ENCODE data around the gene SLC2A2.

The SLC2A2 gene

DNA sequence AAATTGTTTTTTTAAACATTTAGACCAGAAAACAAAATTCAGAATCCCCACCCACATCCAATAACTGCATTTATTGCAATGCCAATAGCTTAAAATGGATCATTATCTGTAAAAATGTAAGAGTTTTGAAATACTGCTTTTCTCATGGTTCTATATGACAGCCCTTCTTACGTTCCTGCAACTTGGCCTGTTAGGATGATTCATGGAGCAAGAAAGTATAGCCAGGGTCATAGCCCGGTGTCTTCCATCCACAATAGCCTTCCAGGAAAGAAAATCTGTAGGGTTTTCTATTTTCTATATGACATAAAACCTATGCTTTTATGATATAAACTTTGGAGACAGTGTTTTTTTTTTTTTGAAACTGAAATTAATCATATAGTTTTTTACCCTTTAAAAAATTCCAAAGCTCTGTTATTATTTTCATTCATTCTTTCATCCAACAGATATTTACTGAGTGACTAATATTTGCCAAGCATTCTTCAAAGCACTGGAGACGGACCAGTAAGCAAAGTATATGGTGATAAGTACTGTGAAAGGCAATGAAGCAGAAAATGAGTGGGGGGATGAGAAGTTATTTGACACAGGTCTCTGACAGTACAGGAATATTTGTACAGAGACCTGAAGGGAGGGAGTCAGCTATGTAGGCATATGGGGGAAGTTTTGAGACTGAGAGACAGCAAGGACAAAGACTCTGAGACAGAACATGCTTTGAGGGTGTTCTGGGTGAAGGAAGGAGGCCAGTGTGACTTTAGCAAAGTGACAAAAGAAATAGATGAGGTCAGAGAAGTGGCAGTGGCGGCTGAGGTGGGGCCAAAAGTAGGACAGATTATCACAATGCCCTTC is 29.0 kb upstream of the SLC2A2 start:
- no peak overlapping the region for H3K27ac ChIP-seq
- POLR2A ChIA-PET (ENCODE audit: low non-redundant PET), result no interaction called here
- CTCF ChIA-PET, result interaction anchor here (0.5 to 0.7 kb wide), 4 partner anchors 420 to 776 kb away, joined by 3 to 4 read pairs (median 4); no protein-coding TSS in a partner anchor
- TF ChIP-seq, protein P1, sequence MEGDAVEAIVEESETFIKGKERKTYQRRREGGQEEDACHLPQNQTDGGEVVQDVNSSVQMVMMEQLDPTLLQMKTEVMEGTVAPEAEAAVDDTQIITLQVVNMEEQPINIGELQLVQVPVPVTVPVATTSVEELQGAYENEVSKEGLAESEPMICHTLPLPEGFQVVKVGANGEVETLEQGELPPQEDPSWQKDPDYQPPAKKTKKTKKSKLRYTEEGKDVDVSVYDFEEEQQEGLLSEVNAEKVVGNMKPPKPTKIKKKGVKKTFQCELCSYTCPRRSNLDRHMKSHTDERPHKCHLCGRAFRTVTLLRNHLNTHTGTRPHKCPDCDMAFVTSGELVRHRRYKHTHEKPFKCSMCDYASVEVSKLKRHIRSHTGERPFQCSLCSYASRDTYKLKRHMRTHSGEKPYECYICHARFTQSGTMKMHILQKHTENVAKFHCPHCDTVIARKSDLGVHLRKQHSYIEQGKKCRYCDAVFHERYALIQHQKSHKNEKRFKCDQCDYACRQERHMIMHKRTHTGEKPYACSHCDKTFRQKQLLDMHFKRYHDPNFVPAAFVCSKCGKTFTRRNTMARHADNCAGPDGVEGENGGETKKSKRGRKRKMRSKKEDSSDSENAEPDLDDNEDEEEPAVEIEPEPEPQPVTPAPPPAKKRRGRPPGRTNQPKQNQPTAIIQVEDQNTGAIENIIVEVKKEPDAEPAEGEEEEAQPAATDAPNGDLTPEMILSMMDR (conservative IDR thresholded peaks at IDR 0.05; ENCODE audit: low read depth), result no peak
- DNase-seq (ENCODE audit: low spot score), result no peak

DNA sequence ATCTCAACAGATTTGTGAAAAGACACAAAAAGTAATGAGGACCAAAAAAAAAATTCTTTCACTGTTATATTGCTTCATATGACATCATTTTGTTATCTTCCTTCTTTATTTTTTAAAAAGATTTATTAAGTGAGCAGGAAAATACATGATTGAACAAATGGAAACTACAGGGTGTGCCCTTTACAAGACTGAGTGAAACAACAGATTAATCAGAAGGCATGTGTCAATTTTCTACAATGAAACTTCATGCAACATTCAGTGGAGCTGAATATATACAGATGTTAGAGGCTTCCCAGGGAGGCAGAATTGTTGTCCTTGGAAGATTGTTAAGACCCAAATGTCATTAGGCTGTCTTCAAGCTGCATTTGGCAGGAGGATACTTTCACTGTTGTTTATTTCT is 28.4 kb upstream of the SLC2A2 start:
- CTCF ChIA-PET, result interaction anchor here (0.6 to 0.7 kb wide), 3 partner anchors 485 to 777 kb away, joined by 3 to 4 read pairs (median 3); no protein-coding TSS in a partner anchor
- no peak overlapping the region for H3K27ac ChIP-seq
- POLR2A ChIA-PET (ENCODE audit: low non-redundant PET), result no interaction called here
- no peak for DNase-seq (ENCODE audit: low spot score)
- TF ChIP-seq, protein P1 (conservative IDR thresholded peaks at IDR 0.05; ENCODE audit: low read depth), result no peak

DNA sequence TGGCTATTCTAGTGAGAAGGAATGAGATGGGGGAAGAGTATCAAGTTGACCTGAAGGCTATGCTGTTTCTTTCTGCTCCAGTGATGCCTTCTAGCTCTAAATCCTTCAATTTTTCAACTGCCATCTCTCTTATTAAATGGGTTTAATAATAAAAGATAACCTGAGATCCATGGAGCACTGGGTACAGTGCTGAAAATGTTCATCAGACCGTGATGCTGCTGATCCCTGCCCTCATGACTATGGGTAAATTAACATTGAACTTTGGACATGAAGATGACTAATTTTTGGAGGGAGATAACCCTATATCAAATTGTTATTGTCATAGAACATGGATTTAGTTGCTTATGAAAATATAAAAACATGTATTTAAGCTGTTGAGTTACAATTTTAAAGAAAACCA is 27.7 kb upstream of the SLC2A2 start:
- TF ChIP-seq, protein P1 (conservative IDR thresholded peaks at IDR 0.05; ENCODE audit: low read depth), result no peak
- H3K27ac ChIP-seq, result no peak overlapping the region
- ChIA-PET CTCF (interaction anchor here (0.6 kb wide), 1 partner anchor 531 kb away, joined by 3 read pairs; no protein-coding TSS in a partner anchor), POLR2A (ENCODE audit: low non-redundant PET) (no interaction called here)
- DNase-seq (ENCODE audit: low spot score), result no peak

DNA sequence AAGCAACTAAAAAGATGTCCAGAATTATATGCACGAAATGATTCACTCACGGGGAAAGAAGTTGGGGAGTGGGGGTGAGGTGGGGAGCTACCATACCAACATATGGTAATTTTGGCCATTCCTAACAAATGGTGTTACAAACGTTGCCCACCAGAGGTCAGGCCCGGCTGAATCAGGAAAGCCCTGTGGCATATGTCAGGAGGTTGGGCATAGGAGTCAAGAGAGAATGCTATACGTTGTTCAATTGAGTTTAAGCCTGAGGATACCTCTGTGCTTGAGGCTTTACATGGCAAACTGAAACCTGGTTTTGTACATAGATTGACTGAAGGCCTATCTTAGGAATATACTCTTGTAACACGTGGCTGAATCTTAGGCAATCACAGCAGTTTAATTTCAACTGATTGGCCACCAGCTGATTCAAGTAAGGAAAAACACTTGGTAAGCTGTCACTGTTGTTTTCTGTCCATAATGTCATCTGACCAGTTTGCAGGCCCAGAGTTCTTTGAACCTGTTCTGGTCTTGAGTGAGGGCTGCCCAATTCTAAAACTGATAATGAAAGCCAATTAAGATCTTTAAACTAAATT is 23.4 kb upstream of the SLC2A2 start:
- H3K27ac ChIP-seq, result no peak overlapping the region
- ChIA-PET CTCF (interaction anchor here (0.5 to 1.8 kb wide), 26 partner anchors 12 to 1005 kb away, joined by 3 to 11 read pairs (median 3); no protein-coding TSS in a partner anchor), POLR2A (ENCODE audit: low non-redundant PET) (no interaction called here)
- DNase-seq (ENCODE audit: low spot score), result peak; percentile 71
- TF ChIP-seq, protein P1 (conservative IDR thresholded peaks at IDR 0.05; ENCODE audit: low read depth), result peak; percentile 61

DNA sequence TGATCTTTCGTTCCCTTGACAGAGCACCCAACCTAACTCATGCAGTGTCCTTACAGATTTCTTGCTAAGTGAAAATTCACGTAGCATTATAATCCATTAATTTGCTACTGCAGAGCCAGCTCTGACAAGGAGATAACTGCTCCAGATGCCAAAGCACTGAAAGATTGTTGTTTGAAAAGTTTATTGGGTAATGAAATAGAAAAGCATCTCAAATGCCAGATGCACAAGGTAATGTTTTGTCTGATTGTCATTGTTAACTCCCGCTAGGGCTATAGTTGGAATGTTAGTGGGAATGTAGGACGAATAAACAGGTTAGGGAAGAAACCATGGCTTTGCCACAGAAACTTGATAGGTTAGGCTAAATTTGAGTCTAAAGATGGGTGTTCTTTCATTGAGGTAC is 20.2 kb upstream of the SLC2A2 start:
- CTCF ChIA-PET, result interaction anchor here (0.6 kb wide), 1 partner anchor 13 kb away, joined by 3 read pairs; no protein-coding TSS in a partner anchor
- TF ChIP-seq, protein P1 (conservative IDR thresholded peaks at IDR 0.05; ENCODE audit: low read depth), result no peak

More for the DNA sequence above, 20.2 kb upstream of the SLC2A2 start:
- no peak overlapping the region for H3K27ac ChIP-seq
- POLR2A ChIA-PET (ENCODE audit: low non-redundant PET), result no interaction called here
- no peak for DNase-seq (ENCODE audit: low spot score)
